Body of pancreas (tissue), 4 donors: Measurements from ENCODE around the gene URB1.

Experiments used
- CTCF ChIP-seq, 7 experiments: fragments of 450-650 bp in 4 of 7; fragments of 200-600 bp in 3 of 7; sonication (generic) in 3 of 7; IDR thresholded peaks; one replicate each; pipeline ENCODE4 v1.5.1; 2016 to 2019; ENCODE audit warnings: antibody characterized with exemption in 7 of 7
- POLR2A ChIP-seq, 3 donors: fragments of 450-650 bp; IDR thresholded peaks; one replicate each; pipeline ENCODE4 v1.6.1; 2016; ENCODE audit warnings: antibody characterized with exemption in 3 of 3, mild to moderate bottlenecking in 2 of 3

GRCh38 chr21:32418146-32418545 is 25.3 kb upstream of the URB1 start:
- TF ChIP-seq CTCF (IDR thresholded peaks at IDR 0.05) (no peak), POLR2A (IDR thresholded peaks at IDR 0.05) (no peak)
